Right forelimb (tissue), 1 donor: ENCODE measurements around the gene IL10RB.
"Not testable (repeated sequence)": the region's sequence is repeated elsewhere in the genome, so short reads cannot be mapped to it uniquely, and the experiment has no call there.

Source experiments
- DNase-seq: peaks from one replicate; pipeline ENCODE4 v3.0.0-alpha.2; 2018

Gene IL10RB

DNA sequence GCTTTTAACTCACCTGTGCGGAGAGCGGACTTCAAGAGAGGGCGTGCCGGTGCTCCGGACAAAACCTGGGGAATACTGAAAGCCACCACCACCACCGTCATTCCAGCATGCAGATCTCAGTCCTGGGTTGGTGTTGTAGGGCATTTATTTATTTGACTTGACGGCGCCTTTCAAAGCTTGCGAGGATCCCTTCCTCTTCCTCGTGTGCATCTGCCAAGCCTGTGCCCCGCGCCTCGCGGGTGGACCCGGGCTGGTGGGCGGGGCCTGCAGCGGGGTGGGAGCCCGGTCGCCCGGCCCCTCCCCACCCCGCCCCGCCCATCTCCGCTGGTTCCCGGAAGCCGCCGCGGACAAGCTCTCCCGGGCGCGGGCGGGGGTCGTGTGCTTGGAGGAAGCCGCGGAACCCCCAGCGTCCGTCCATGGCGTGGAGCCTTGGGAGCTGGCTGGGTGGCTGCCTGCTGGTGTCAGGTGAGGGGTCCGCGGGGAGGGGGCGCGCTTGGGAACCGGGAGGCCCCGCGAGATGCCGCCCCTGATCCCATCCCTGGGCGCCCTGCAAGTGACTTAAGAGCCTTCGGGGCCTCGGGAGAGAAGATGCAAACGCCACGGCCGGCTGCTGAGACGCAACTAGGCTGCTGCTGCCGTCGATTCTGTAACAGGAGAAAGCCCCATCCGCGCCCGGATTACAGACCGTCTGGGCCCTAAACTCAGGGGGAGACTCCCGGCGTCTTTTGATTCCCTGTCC is at the start of gene IL10RB:
TSS of gene IL10RB (plus strand) at position 318 of the 739 bp plus-strand sequence. CDS start at position 417, 99 bp downstream.
- peak; percentile 84 for DNase-seq

DNA sequence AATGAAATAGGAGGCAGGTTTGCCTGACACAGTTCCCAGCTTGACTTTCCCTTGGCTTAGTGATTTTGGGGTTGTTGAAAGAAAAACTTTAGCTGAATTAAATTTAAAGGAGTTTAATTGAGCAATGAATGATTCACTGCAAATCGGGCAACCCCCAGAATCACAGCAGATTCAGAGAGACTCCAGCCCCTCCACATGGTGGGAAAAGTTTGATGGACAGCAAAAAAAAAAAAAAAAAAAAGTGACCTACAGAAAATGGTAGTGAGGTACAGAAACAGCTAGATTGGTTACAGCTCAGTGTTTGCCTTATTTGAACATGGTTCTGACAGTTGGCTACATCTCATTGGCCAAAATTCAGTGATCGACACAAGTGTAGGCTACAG is 49.0 kb upstream of the IL10RB start:
- DNase-seq: no peak

DNA sequence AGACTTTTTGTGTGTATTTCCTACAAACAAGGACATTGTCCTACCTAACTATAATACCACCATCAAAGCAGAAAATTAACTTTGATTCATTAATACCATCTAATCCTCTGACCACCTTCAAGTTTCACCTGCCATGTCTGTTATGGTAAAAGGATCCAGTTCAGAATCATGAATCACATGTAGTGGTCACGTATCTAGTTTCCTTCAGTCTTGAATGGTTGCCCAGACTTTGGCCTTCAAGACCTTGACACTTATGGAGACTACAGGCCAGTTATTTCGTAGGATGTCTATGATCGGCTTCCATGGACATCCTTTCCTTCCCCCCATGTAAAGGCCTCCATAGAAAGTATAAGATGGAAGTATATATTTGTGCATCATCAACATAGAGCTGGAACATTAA is 46.9 kb upstream of the IL10RB start:
- no peak for DNase-seq

DNA sequence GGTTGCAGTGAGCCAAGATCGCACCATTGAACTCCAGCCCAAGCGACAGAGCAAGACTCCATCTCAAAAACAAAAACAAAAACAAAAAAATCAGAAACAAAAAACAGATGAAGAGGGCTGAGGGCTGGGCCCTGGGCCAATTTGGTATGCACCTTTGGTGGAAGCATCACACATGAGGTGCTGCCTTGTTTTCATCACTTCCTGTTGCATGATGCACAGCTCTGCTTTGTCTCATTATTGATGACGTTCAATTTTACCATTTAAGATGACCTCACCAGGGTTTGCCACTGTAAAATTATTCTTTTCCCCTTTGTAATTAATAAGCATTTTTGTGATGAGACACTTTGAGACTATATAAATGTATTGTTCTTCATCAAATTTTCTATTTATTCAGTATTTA is 46.2 kb upstream of the IL10RB start:
- no peak for DNase-seq

DNA sequence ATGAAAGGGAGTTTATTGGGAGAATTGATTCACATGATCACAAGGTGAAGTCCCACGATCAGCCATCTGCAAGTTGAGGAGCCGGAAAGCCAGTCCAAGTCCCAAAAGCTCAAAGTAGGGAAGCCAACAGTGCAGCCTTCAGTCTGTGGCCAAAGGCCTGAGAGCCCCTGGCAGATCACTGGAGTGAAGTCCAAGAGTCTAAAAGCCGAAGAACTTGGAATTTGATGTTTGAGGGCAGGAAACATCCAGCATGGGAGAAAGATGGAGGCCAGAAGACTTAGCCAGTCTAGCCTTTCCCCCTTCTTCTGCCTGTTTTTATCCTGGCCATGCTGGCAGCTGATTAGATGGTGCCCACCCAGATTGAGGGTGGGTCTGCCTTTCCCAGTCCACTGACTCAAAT is 40.8 kb upstream of the IL10RB start:
- DNase-seq: not testable (repeated sequence)

DNA sequence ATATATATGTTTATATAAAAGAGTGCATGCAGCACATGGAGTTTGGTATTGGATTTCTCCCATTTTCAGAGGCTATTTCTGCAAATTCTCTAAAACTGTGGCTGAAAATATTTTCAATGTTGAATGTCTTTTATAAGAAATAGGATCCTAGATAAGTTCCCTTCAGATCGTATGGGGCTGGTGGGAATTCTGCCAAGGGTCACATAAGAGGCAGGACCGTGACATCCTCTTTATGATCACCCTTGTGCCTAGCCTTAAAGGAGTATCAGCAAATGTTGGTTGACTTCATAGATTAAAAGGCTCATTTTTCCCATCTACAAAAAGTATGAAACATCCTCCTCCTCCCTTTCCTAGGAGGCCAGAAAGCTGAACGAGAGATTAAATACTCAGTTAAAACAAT is 37.7 kb upstream of the IL10RB start:
- DNase-seq: no peak

DNA sequence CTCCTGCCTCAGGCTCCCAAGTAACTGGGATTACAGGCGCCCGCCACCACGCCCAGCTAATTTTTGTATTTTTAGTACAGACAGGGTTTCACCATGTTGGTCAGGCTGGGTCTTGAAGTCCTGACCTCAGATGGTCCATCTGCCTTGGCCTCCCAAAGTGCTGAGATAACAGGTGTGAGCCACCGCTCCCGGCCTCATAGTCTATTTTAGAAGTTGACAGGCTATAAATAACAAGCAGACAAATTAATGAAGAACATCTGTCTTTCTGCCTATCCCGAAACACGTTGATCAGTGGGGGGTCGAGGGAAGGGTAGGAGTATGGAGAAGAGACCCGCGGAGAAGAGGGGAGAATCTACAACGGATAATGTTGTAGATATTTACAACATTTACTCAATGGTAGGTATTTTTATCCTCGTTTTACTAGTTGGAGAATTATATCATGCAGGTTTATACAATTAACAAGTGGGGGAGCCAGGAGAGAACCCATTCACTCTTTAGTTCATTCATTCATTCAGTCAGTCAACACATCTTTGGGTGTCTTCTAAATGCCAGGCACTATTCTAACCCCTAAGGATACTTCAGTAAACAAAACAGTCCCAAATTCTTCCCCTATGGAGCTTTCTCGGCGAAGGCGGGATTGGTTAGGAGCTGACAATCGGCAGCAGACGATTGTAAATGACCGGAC is 36.9 kb upstream of the IL10RB start:
- DNase-seq: no peak

DNA sequence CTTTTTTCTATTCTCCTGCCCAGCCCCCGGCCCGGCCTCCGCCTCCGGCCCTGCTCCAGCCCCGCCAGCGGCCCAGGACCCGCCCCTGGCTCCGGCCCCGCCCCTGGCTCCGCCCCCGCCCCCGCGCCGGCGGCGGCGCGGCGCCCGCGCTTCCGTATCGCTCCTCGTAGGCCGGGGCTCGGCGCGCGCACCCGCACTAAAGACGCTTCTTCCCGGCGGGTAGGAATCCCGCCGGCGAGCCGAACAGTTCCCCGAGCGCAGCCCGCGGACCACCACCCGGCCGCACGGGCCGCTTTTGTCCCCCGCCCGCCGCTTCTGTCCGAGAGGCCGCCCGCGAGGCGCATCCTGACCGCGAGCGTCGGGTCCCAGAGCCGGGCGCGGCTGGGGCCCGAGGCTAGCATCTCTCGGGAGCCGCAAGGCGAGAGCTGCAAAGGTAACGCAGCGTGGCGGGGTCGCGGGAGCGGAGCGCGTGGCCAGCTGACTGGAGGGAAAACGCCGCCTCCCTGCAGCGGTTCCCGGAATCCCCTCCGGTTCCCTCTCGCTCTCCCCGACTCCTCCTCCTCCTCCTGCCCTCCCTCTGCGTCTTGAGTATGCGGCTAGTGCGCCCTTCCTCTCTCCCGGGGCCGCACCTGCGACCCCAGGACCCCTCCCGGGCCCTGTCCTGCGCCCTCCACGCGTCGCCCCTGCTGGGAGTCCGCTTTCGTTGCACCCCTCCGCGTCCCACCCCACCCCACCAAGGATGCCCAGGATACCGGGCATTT is 36.2 kb upstream of the IL10RB start, which contains the start of gene IFNAR2:
TSS of gene IFNAR2 (plus strand) at position 155 of the 761 bp plus-strand sequence. CDS start 11,985 bp downstream, outside the sequence.
- DNase-seq: peak; percentile 89

DNA sequence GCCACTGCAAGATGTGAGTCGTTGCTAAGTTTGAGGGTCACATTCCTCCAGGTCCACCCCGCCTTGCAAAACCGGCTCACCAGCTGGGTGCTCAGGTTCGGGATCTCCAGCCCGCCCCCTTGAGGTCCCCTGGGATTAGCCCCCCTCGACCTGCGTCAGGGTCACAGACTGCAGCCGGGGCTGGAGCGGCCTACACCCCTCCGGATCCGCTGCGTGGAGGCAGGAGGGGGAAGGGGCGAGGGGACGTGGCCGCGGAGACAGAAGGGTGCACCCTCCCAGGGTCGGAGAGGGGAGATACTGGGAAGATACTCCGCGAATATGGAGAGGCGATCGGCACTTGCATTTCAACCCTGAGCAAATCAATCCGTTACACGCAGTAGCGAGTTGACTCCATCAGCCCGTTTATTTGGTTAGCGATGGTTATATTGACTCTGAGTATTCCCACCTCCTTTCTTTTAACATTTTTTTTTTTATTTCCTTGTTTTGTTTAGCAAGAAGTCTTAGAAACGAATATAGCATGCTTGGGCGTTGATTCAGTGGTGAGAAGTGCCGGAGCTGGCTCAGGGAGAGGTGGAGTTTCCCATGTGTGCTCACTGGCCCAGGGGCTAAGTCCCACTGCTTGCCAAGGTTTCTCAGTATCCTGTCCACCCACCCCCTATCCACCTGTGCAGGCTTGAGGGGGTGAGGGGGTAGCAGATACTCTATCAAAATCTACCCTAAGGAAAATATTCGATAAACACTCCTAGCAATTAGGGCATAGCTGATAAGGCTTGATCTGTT is 35.4 kb upstream of the IL10RB start:
- DNase-seq: peak; percentile 72

DNA sequence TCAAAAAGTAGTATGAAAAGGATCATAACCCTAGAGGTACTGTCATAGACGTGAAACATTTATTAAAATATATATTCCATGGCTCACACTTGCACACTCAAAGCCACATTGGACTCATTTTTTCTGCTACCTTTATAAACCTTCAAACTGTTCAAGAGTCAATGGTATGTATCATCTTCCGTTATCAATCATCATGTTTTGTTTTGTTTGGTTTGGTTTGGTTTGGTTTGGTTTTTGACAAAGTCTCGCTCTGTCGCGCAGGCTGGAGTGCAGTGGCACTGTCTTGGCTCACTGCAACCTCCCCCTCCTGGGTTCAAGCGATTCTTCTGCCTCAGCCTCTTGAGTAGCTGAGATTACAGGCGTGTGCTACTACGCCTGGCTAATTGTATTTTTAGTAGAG is 34.6 kb upstream of the IL10RB start:
- DNase-seq: no peak

DNA sequence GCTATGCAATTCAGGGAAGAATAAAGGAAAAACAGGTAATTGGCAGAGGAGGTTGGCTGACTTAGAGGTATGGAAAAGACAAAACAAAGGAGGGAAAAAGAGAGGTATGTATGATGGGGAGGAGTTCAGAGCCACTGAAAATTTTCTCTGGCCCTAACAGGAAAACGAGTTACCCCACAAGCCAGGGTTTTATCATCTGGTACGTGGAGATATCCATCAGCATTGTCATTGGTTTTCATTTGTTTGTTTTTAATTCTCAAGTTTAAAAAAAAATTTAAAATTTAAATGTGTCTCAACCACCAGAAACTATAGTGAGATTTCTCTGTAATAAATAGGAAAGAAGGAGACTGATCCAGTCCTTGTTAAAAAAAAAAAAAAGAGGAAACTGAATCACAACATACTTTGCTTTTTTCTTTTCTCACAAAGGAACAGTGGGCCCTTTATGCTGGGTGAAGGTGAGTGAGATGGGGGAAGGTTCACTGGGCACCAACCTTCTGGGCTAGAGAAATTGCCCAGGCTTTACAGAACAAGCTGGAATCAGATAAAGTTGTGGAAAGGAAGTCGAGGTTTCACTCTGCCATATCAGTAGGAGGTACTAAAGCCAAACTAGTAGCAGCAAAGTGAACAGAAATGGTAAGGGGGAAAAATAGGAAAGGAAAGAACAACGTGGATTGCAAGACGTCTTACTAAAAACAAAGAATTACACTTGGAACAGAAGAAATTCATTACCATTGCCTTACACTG is 33.7 kb upstream of the IL10RB start:
- DNase-seq: no peak

DNA sequence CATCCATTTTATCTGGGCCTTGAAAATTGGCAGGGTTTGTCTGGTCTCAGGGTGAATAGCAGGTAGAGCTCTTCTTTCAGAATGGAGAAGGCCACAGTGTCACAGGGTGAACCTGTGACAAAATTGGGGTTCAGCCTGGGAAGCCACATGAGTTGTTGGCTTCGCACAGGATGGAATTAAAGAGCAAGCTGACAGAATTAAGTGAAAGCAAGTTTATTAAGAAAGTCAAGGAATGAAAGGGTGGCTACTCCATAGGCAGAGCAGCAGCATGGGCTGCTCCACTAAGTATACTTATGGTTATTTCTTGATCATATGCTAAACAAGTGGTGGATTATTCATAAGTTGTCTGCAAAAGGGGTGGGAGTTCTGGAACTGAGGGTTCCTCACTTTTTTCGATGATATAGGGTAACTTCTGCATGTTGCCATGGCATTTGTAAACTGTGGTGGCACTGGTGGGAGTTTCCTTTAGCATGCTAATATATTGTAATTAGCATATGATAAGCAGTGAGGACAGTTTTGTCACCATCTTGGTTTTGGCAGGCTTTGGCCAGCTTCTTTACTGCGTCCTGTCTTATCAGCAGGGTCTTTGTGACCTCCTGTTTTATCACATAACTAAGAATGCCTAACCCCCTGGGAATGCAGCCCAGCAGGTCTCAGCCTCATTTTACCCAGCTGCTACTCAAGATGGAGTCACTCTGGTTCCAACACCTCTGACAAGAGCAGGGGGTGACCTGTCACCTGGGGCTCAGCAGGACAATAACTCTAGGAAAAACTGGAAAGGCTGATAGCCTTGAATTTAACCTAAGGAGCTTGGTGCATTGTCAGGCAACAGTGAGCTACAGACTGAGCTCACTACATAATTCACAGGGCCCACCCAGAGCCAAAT is 31.3 kb upstream of the IL10RB start:
- DNase-seq: no peak

DNA sequence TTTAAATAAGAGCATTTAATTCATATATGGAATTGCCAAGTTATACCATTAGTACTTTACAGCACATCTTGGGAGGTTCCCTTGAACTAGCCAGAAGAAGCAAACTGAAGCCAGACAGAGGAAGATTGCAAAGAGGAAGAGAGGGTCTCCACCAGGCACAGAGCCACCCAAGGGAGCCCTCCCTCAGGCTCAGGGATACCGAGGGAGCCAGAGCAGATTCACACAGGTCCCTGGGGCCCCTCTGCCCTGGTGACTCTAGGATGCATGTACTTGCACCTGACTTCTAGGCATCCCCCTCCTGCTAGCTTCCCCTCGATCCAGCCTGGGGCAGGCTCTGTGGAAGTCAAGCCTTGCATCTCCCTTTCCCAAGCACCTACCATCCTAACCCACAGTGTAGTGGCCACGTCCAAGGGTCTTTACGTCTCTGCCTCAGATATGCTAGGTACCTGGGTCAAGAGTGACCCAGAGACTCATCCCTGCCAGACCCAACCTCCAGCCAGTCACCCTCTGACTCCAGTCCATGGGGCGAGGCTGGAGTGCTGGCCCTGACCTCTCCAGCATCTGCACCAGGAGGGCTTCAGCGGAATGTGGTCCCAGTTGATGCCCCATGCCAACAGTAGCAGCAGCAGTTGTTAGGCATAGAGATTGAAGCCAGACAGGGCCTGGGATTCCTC is 30.0 kb upstream of the IL10RB start:
- no peak for DNase-seq

DNA sequence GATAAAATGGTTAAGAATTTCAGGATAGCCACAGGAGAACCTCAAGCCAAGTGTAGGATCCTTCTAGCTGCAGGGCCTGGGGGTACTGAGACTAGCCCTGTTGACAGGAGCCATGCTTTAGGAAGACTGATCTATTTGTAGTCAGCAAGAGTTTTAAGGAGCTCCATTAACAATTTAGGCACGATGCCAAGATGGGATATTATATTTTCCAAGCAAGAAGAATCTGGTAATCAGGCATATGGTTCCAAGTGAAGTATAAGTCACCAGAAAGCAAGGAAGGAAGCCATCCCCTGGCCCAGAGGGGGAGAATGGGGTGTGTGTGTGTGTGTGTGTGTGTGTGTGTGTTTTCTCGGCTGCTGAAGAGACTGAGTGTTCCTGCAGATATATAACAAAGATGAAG is 29.4 kb upstream of the IL10RB start:
- no peak for DNase-seq

DNA sequence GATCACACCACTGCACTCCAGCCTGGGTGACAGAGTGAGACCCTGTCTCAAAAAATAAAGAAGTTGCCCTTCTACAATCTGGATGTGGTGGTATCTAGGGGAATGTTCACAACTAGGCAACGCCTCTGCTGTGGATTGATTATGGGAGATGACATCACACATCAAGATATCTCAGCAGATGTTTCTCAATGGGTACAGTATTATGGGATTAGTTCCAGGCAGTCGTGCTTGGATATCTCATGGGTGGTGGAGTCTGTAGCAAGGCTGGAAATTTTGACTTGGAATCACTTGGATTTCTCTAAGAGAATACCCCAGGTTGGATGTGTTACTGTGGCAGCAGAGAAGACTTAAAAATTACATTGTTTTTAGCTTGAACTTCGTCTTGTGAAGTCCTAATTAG is 28.7 kb upstream of the IL10RB start:
- DNase-seq: no peak

DNA sequence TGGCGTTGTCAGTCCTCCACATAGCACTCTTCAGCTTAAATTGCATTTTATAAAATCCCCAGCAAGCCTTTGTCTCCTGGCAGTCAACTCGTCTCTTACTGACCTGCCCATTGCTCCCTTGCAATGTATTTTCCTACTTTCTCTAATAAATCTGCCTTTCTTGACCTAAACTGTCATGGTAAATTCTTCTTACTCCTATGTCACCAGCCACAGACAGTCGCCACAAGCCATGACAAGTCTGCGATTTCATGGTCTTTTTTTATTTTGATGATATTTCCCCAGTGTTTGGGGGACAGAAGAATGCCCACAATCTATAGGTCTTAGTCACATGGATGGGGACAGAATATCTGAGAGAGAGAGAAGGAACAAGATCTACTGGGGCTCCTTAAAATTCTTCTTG is 28.0 kb upstream of the IL10RB start:
- DNase-seq: no peak

DNA sequence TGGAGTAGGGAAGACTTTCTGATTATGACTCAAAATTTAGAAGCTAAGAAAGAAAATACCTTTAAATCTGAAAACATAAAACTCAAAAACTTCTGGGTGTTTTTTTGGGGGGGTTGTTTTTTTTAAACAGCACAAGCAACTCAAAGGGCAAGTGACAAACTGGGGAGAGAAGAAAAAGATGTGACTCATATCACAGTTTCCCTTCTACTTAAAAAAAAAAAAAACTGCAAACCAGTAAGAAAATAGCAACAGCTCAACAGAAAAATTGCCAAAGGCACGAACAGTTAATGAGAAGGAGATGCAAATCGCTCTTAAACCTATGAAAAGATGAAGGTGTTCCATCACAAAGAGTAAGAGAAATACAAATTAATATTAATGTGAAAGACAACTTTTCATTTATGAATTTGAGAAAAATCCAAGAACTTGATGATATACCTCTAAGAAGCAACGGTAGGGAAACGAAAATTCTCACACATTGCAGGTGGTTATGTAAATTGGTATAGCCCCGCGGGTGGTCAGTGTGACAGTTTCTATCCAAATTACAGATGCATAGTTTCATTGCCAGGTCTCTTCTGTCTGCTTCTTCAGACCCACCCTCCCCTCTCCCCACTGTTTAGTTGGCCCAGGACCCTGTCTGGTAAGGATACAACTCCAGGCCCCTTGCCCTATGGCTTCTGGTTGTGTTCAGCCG is 27.5 kb upstream of the IL10RB start:
- DNase-seq: no peak

DNA sequence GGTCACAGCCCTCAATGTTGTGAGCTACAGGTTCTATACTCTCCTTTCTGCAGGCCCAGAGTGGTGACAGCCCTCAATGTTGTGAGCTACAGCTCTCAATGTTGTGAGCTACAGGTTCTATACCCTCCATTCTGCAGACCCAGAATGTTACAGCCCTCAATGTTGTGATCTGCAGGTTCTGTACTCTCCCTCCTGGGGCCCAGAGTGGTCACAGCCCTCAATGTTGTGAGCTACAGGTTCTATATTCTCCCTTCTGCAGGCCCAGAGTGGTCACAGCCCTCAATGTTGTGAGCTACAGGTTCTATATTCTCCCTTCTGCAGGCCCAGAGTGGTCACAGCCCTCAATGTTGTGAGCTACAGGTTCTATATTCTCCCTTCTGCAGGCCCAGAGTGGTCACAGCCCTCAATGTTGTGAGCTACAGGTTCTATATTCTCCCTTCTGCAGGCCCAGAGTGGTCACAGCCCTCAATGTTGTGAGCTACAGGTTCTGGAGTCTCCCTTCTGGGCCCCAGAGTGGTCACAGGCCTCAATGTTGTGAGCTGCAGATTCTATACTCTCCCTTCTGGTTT is 26.5 kb upstream of the IL10RB start:
- not testable (repeated sequence) for DNase-seq

DNA sequence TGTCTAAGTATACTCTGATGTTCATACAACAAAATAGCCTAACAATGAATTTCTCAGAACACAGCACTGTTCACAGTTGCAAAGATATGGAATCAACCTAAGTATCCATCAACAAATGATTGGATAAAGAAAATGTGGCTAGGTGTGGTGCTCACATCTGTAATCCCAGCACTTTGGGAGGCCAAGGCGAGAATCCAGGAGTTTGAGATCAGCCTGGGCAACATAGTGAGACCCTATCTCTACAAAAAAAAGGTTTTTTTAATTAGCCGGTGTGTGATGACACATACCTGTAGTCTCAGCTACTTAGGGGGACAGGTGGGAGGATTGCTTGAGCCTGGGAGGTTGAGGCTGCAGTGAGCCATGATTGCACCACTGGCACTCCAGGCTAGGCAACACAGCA is 25.8 kb upstream of the IL10RB start:
- DNase-seq: no peak

DNA sequence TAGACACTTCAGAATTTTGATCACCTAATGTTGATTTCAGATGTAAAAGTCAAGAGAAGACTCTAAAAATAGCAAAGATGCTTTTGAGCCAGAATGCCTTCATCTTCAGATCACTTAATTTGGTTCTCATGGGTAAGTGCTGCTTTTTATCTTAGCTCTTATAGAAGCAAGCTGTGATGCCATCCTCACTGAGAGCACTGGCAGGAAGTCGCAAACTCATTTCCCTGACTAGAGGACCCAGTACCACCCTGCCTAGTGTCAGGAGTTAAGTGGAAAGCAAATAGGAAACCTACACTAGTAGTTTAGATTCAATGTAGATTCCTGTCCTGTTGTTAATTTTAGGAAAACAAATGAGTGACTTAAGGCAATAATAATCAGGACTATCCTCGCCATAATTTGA is 24.3 kb upstream of the IL10RB start:
- no peak for DNase-seq
